Nephron (organoid): ENCODE measurements around the gene REM1.
"Not testable (repeated sequence)": the region's sequence is repeated elsewhere in the genome, so short reads cannot be mapped to it uniquely, and the experiment has no call there.

Experiments used
- H3K27ac Mint-ChIP-seq, 3 experiments: 2 replicates each; pipeline ENCODE4 v1.8.0; 2020; ENCODE audit warnings: mixed read lengths in 3 of 3, mild to moderate bottlenecking in 2 of 3, moderate library complexity in 1 of 3
- H3K27me3 Mint-ChIP-seq: 2 replicates; pipeline ENCODE4 v1.8.0; 2021; ENCODE audit warnings: low read depth, mild to moderate bottlenecking, moderate library complexity, mixed read lengths
- H3K36me3 Mint-ChIP-seq: 2 replicates; pipeline ENCODE4 v1.8.0; 2020; ENCODE audit warnings: low read depth, mixed read lengths
- H3K4me1 Mint-ChIP-seq: 2 replicates; pipeline ENCODE4 v1.8.0; 2020; ENCODE audit warnings: mixed read lengths
- H3K4me3 Mint-ChIP-seq, 3 experiments: 2 replicates each; pipeline ENCODE4 v1.8.0; 2020; ENCODE audit warnings: mild to moderate bottlenecking in 3 of 3, mixed read lengths in 3 of 3, moderate library complexity in 2 of 3
- H3K9me3 Mint-ChIP-seq: 2 replicates; pipeline ENCODE4 v1.8.0; 2020; ENCODE audit warnings: mixed read lengths
- TF ChIP-seq, protein P1 (sequence below), 3 experiments: fragments of 200-600 bp; sonication (generic); IDR thresholded peaks; one replicate each; pipeline ENCODE4 v1.5.0; 2021; ENCODE audit warnings: antibody characterized with exemption in 3 of 3; ENCODE audit not compliant: unreplicated experiment in 3 of 3

The REM1 gene

DNA sequence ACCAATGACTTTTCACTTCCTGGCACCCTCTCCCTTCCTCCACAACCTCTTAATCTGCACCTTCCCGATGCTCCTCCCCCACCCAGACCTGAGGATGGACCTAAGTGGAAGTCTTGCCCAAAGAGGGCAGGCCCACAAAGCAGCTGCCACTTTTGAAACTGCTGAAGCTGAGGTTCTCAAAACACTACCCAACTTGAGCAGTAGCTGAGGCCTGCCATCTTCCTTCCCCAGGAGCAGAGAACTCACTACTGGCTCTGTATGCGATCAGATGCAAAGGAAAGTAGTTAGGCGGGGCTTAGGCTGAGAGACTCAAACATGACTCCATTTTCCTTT lies 40.7 kb downstream of the REM1 start:
- Mint-ChIP-seq H3K27ac (no peak overlapping the region), H3K27me3 (no peaks in the 10 kb centered on the region), H3K9me3 (no peaks in the 10 kb centered on the region), H3K36me3 (peaks cover 8% of the 10 kb centered on the region), H3K4me3 (no peak overlapping the region), H3K4me1 (no peaks in the 10 kb centered on the region)
- TF ChIP-seq, protein P1, sequence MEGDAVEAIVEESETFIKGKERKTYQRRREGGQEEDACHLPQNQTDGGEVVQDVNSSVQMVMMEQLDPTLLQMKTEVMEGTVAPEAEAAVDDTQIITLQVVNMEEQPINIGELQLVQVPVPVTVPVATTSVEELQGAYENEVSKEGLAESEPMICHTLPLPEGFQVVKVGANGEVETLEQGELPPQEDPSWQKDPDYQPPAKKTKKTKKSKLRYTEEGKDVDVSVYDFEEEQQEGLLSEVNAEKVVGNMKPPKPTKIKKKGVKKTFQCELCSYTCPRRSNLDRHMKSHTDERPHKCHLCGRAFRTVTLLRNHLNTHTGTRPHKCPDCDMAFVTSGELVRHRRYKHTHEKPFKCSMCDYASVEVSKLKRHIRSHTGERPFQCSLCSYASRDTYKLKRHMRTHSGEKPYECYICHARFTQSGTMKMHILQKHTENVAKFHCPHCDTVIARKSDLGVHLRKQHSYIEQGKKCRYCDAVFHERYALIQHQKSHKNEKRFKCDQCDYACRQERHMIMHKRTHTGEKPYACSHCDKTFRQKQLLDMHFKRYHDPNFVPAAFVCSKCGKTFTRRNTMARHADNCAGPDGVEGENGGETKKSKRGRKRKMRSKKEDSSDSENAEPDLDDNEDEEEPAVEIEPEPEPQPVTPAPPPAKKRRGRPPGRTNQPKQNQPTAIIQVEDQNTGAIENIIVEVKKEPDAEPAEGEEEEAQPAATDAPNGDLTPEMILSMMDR (IDR thresholded peaks at IDR 0.05; ENCODE audit: unreplicated experiment in 3 of 3), result no peak

DNA sequence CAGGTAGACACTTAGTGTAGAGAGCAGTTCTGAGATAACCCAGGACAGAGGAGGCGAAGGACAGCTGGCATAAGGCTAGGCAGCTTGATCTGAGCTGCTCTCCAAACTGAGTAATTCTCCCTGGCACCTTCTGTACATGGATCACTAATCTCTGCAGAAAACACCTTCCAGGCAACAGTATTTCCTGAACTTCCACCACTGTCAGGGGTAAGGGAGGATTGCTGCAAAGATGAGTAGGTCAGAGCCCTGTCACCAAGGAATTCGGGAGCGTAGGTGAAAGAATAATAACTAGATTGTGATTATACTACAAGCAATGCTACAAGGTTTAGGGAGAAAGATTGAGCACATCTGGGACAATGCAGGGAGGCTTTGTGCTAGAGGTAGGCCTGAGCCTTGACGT lies 41.1 kb downstream of the REM1 start:
- Mint-ChIP-seq H3K4me3 (no peak overlapping the region), H3K4me1 (no peaks in the 10 kb centered on the region), H3K27me3 (no peaks in the 10 kb centered on the region), H3K27ac (no peak overlapping the region), H3K36me3 (peaks cover 10% of the 10 kb centered on the region), H3K9me3 (no peaks in the 10 kb centered on the region)
- TF ChIP-seq, protein P1 (IDR thresholded peaks at IDR 0.05; ENCODE audit: unreplicated experiment in 3 of 3), result no peak

DNA sequence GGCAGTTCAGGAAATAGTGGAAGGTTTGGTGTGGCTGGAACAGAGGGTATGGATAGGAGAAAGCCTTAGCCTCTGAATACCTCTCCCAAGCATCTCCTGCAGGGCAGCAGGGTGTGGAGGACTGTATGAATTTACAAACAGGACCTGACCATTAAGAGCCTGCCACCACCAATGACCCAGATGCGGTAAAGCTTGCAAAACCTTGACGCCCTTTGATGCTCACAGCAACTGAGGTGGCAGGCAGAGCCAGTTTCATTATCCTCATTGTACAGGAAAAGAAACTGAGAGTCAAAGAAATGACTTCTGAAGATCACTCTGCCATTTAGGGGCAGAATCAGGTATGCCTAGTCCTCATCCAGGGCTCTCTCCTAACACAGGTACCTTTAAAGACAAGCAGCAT lies 41.6 kb downstream of the REM1 start:
- H3K4me1 Mint-ChIP-seq, result no peaks in the 10 kb centered on the region
- no peak overlapping the region for H3K27ac Mint-ChIP-seq
- H3K9me3 Mint-ChIP-seq, result no peaks in the 10 kb centered on the region
- H3K36me3 Mint-ChIP-seq, result peaks cover 10% of the 10 kb centered on the region
- no peak overlapping the region for H3K4me3 Mint-ChIP-seq
- no peaks in the 10 kb centered on the region for H3K27me3 Mint-ChIP-seq
- TF ChIP-seq, protein P1 (IDR thresholded peaks at IDR 0.05; ENCODE audit: unreplicated experiment in 3 of 3), result no peak

DNA sequence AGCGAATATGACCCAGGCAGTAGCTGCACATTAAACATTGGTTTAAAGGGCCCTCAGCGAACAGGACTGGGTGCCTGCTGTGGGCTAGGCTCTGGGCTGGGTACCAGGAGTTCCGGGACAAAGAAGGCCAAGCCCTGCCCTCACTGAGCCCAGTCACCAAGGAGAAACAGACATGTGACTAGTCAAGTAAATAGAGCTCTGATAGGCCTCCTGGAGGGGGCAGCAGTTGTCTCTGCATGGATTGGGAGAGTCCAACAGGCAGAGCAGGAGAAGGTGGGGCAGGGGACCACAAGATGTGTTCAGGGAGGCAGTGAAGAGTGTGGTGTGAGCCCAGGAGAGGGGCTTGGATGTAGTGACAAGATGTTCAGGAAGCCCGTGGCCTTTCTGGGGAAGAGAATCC lies 42.3 kb downstream of the REM1 start:
- Mint-ChIP-seq H3K36me3 (peaks cover 10% of the 10 kb centered on the region), H3K27ac (no peak overlapping the region), H3K4me3 (no peak overlapping the region), H3K9me3 (no peaks in the 10 kb centered on the region), H3K4me1 (no peaks in the 10 kb centered on the region), H3K27me3 (no peaks in the 10 kb centered on the region)
- TF ChIP-seq, protein P1 (IDR thresholded peaks at IDR 0.05; ENCODE audit: unreplicated experiment in 3 of 3), result no peak

DNA sequence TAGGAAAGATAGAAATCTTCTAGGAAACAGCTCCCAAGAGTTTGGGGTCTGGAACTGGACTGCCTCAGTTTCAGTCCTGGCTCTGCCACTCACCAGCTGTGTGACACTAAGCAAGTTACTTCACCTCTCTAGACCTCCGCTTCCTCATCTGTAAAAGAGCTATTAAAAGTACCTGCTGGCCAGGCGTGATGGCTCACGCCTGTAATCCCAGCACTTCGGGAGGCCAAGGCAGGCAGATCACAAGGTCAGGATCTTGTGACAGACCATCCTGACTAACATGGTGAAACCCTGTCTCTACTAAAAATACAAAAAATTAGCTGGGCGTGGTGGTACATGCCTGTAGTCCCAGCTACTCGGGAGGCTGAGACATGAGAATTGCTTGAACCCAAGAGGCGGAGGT lies 46.2 kb downstream of the REM1 start:
- not testable (repeated sequence) for H3K9me3 Mint-ChIP-seq, H3K27ac Mint-ChIP-seq, H3K27me3 Mint-ChIP-seq, H3K4me3 Mint-ChIP-seq, H3K4me1 Mint-ChIP-seq
- peaks cover 23% of the 10 kb centered on the region for H3K36me3 Mint-ChIP-seq

DNA sequence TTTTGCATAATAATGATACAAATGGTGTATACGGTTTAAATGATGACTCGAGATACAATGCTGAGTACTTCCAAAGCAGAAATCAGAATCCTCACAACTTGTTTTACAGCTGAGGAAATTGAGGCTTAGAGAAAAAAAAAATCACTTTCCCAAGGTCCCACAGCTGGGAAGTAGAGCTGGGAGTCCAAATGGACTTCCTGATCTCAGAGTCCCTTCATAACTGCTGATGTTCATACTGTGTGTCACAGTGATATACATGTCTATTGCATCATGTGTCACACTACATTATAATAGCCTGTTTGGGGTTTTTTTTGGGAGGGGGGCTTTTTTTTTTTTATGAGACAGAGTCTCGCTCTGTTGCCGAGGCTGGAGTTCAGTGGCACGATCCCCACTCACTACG lies 47.6 kb downstream of the REM1 start:
- Mint-ChIP-seq H3K4me1 (no peaks in the 10 kb centered on the region), H3K9me3 (no peaks in the 10 kb centered on the region), H3K4me3 (no peak overlapping the region), H3K27ac (no peak overlapping the region), H3K27me3 (no peaks in the 10 kb centered on the region), H3K36me3 (peaks cover 34% of the 10 kb centered on the region)
- TF ChIP-seq, protein P1 (IDR thresholded peaks at IDR 0.05; ENCODE audit: unreplicated experiment in 3 of 3), result no peak
